B cell (primary cell): ENCODE data around the gene FUNDC2. TPM values are rescaled to one million over a fixed set of nuclear protein-coding genes. Genes with fewer than 3 reads are reported as not detected.

Experiments
- ATAC-seq: fragments of 200-7000 bp; cut with Tn5 transposase; one replicate; pipeline ENCODE4 v1.10.0; 2021; ENCODE audit warnings: low read depth, mild to moderate bottlenecking, moderate number of reproducible peaks, moderate library complexity
- CTCF ChIA-PET: fragments of 350-600 bp; sonication (Branson Sonifier 250); formaldehyde crosslinking; loops from one replicate; lab custom pipeline; 2021; ENCODE audit warnings: antibody characterized with exemption, inconsistent platforms; lab: Charles Lee
- POLR2A ChIA-PET: fragments of 350-600 bp; sonication (Branson Sonifier 250); formaldehyde crosslinking; loops from one replicate; lab custom pipeline; 2021; ENCODE audit warnings: antibody characterized with exemption; lab: Charles Lee
- DNase-seq: peaks from one replicate; pipeline ENCODE4 v3.0.0; 2013
- H2AFZ ChIP-seq: 2 replicates; pipeline ENCODE4 v1.6.1; 2012; ENCODE audit warnings: mild to moderate bottlenecking, low read depth, low read length; ENCODE audit not compliant: insufficient read depth, poor library complexity, severe bottlenecking
- H3K27ac ChIP-seq, 2 donors: 1 replicate in 1 of 2; 2 replicates in 1 of 2; pipeline ENCODE4 v1.5.1; 2012 to 2013; ENCODE audit warnings: low read length in 2 of 2, mild to moderate bottlenecking in 2 of 2, moderate library complexity in 1 of 2
- H3K27me3 ChIP-seq, 4 experiments: fragments of 200-600 bp in 1 of 4; sonication (generic) in 1 of 4; replicated peaks in 1 of 4; 1 replicate in 2 of 4; 2 replicates in 2 of 4; pipeline versions ENCODE4 v1.6.1 to v1.7.0; 2013 to 2016; ENCODE audit warnings: low read length in 3 of 4, mild to moderate bottlenecking in 2 of 4, mixed read lengths in 1 of 4, moderate library complexity in 1 of 4; ENCODE audit not compliant: insufficient read depth in 4 of 4, control insufficient read depth in 3 of 4; ENCODE audit errors: control extremely low read depth in 1 of 4
- H3K36me3 ChIP-seq, 2 experiments: replicated peaks in 1 of 2; 1 replicate in 1 of 2; 2 replicates in 1 of 2; pipeline versions ENCODE4 v1.6.1 to v1.7.1; 2013; ENCODE audit warnings: low read length in 1 of 2; ENCODE audit not compliant: insufficient read depth in 2 of 2, control insufficient read depth in 1 of 2; ENCODE audit errors: control extremely low read depth in 1 of 2, extremely low read depth in 1 of 2
- H3K4me1 ChIP-seq, 2 donors: fragments of 200-600 bp in 1 of 2; sonication (generic) in 1 of 2; 1 replicate in 1 of 2; 2 replicates in 1 of 2; pipeline versions ENCODE4 v1.5.1 to v1.6.1; 2013 to 2017; ENCODE audit warnings: low read length in 2 of 2; ENCODE audit not compliant: control insufficient read depth in 2 of 2, insufficient read depth in 2 of 2
- H3K4me2 ChIP-seq: replicated peaks from 2 replicates; pipeline ENCODE3; 2012; ENCODE audit warnings: mild to moderate bottlenecking, low read depth, low read length; ENCODE audit not compliant: poor library complexity, severe bottlenecking
- H3K4me3 ChIP-seq, 5 experiments: fragments of 200-600 bp in 1 of 5; sonication (generic) in 1 of 5; 1 replicate in 3 of 5; 2 replicates in 2 of 5; pipeline versions ENCODE4 v1.5.1 to v1.7.0; 2011 to 2016; ENCODE audit warnings: low read length in 4 of 5, mild to moderate bottlenecking in 4 of 5, low read depth in 2 of 5, control low read depth in 1 of 5, moderate library complexity in 1 of 5; ENCODE audit not compliant: insufficient read depth in 1 of 5; ENCODE audit errors: control extremely low read depth in 1 of 5, extremely low read depth in 1 of 5
- H3K79me2 ChIP-seq: fragments of 200-600 bp; sonication (generic); one replicate; pipeline ENCODE4 v1.6.0; 2016; ENCODE audit warnings: low read length; ENCODE audit not compliant: control insufficient read depth, insufficient read depth
- H3K9ac ChIP-seq: fragments of 200-600 bp; sonication (generic); 2 replicates; pipeline ENCODE4 v1.6.1; 2017; ENCODE audit warnings: mild to moderate bottlenecking, low read length, moderate library complexity
- H3K9me3 ChIP-seq, 3 donors: one replicate each; pipeline versions ENCODE4 v1.6.1 to v1.7.1; 2013; ENCODE audit warnings: low read length in 2 of 3; ENCODE audit not compliant: control insufficient read depth in 2 of 3, insufficient read depth in 1 of 3; ENCODE audit errors: control extremely low read depth in 1 of 3
- H4K20me1 ChIP-seq: 2 replicates; pipeline ENCODE4 v1.6.0; 2012; ENCODE audit warnings: mild to moderate bottlenecking, low read length; ENCODE audit not compliant: insufficient read depth, control insufficient read depth, poor library complexity, severe bottlenecking
- H3K27ac Mint-ChIP-seq: one replicate; pipeline ENCODE4 v1.8.0; 2021; ENCODE audit warnings: mixed read lengths
- H3K27me3 Mint-ChIP-seq: one replicate; pipeline ENCODE4 v1.8.0; 2021; ENCODE audit warnings: mixed read lengths
- H3K4me1 Mint-ChIP-seq: one replicate; pipeline ENCODE4 v1.8.0; 2021; ENCODE audit warnings: mixed read lengths
- H3K4me3 Mint-ChIP-seq: one replicate; pipeline ENCODE4 v1.8.0; 2021; ENCODE audit warnings: mixed read lengths
- H3K9me3 Mint-ChIP-seq: one replicate; pipeline ENCODE4 v1.8.0; 2022; ENCODE audit warnings: mixed read lengths; ENCODE audit not compliant: insufficient read depth
- CTCF ChIP-seq: fragments of 200-600 bp; IDR thresholded peaks from one replicate; pipeline ENCODE4 v1.8.0; 2022; ENCODE audit warnings: antibody characterized with exemption, mild to moderate bottlenecking
- EZH2 ChIP-seq: IDR thresholded peaks from 2 replicates; pipeline ENCODE4 v1.6.1; 2012; ENCODE audit warnings: borderline replicate concordance, low read depth, mild to moderate bottlenecking, moderate library complexity, low read length; ENCODE audit not compliant: insufficient read depth, poor library complexity, severe bottlenecking
- WGBS: methylation state at CpG from one replicate; pipeline ENCODE4 v1.1.5; 2013; ENCODE audit warnings: missing lambda C conversion rate; ENCODE audit not compliant: insufficient coverage; 5-methylcytosine and 5-hydroxymethylcytosine counted together
- intact Hi-C: fragments of 100-400 bp; cut with micrococcal nuclease; formaldehyde crosslinking; loops from one replicate; pipeline ENCODE4 v1.10.0; 2022
- polyA plus RNA-seq: library from polyadenylated mRNA; depleted of rRNA; stranded (reverse); fragments of >200 nt; gene quantifications from 2 replicates; pipeline ENCODE4 v1.2.3, GENCODE V29; 2012
- total RNA-seq, 2 donors: library from RNA; stranded (reverse); fragments of 120-200 nt in 1 of 2; gene quantifications; 1 replicate in 1 of 2; 2 replicates in 1 of 2; pipeline versions ENCODE4 v1.2.3 to v1.2.4, GENCODE V29; 2013 to 2022

Gene FUNDC2
- total and polyA plus RNA-seq, 2 donors (not counting 1 experiment from before 2014, with no cell fraction given) = 32.3 to 46.5 TPM

- Histone ChIP-seq H3K9me3 (no peaks in the 10 kb centered on the region), H3K4me2 (no peak overlapping the region), H3K36me3 (peaks cover 0 to 13% of the 10 kb centered on the region in 2 experiments), H3K4me3 (no peak overlapping the region), H3K27ac (no peak overlapping the region), H3K27me3 (no peaks in the 10 kb centered on the region), H4K20me1 (peaks cover 12% of the 10 kb centered on the region), H2AFZ (no peak overlapping the region), H3K9ac (no peak overlapping the region), H3K4me1 (no peaks in the 10 kb centered on the region), H3K79me2 (peaks cover 12% of the 10 kb centered on the region)
- WGBS = no CpG with 5 or more reads among the region's 6 CpGs
- no peak for DNase-seq
- intact Hi-C loops = no loop called here
- ChIA-PET CTCF (interaction anchor here (0.9 to 1.7 kb wide), 2 partner anchors 9 to 10 kb away, joined by 3 to 9 read pairs; no protein-coding TSS in a partner anchor), POLR2A (no interaction called here)
- H3K9me3 Mint-ChIP-seq = no peaks in the 10 kb centered on the region
- H3K4me1 Mint-ChIP-seq = peaks cover 7% of the 10 kb centered on the region
- H3K27me3 Mint-ChIP-seq = no peaks in the 10 kb centered on the region
- H3K27ac Mint-ChIP-seq = no peak overlapping the region
- TF ChIP-seq EZH2 = no peak
- no peak for TF ChIP-seq CTCF
- no peak overlapping the region for H3K4me3 Mint-ChIP-seq
- ATAC-seq = no peak
These were observed 19.6 kb downstream of the FUNDC2 start for GRCh38 chrX:155046129-155046810.

- TF ChIP-seq EZH2 (no peak), CTCF (no peak)
These were observed 20.3 kb downstream of the FUNDC2 start for GRCh38 chrX:155046811-155047528.

More at GRCh38 chrX:155046811-155047528, 20.3 kb downstream of the FUNDC2 start:
- no peak overlapping the region for H3K4me2 ChIP-seq
- WGBS = 86% methylated on average over 1 of the region's 5 CpGs
- no peak overlapping the region for H2AFZ ChIP-seq
- DNase-seq = no peak
- no peaks in the 10 kb centered on the region for H3K9me3 ChIP-seq
- H3K4me1 ChIP-seq = no peaks in the 10 kb centered on the region
- H3K27ac ChIP-seq = no peak overlapping the region
- ATAC-seq = no peak
- POLR2A ChIA-PET = no interaction called here
- H4K20me1 ChIP-seq = peaks cover 12% of the 10 kb centered on the region
- peaks cover 5% of the 10 kb centered on the region for H3K4me1 Mint-ChIP-seq
- H3K27me3 Mint-ChIP-seq = no peaks in the 10 kb centered on the region
- H3K4me3 ChIP-seq = no peak overlapping the region
- peaks cover 0 to 19% of the 10 kb centered on the region in 2 experiments for H3K36me3 ChIP-seq
- H3K9me3 Mint-ChIP-seq = no peaks in the 10 kb centered on the region
- no peak overlapping the region for H3K4me3 Mint-ChIP-seq
- CTCF ChIA-PET = interaction anchor here (0.9 to 1.7 kb wide), 2 partner anchors 10 kb away, joined by 3 to 9 read pairs; no protein-coding TSS in a partner anchor
- no peak overlapping the region for H3K9ac ChIP-seq
- no peak overlapping the region for H3K27ac Mint-ChIP-seq
- intact Hi-C loops = no loop called here
- no peaks in the 10 kb centered on the region for H3K27me3 ChIP-seq
- peaks cover 12% of the 10 kb centered on the region for H3K79me2 ChIP-seq
